HEK293T (cell line): ENCODE results near the gene UNC79.
A peak's percentile ranks its signal among the peaks of the same experiment; 100 is the strongest.

Experiments used
- CTCF ChIA-PET: fragments of 350-600 bp; formaldehyde crosslinking; extraction: SDS; loops from one replicate; lab custom pipeline; 2021; ENCODE audit warnings: antibody characterized with exemption, inconsistent platforms; lab: Yijun Ruan, JAX
- POLR2A ChIA-PET: fragments of 350-600 bp; formaldehyde crosslinking; extraction: SDS; loops from one replicate; lab custom pipeline; 2020; ENCODE audit warnings: antibody characterized with exemption, inconsistent platforms; lab: Yijun Ruan, JAX
- DNase-seq: peaks from one replicate; pipeline ENCODE4 v3.0.0; 2012; ENCODE audit warnings: mixed read lengths; ENCODE audit errors: extremely low spot score
- ARNT ChIP-seq: fragments of 450-650 bp; IDR thresholded peaks from 2 replicates; pipeline ENCODE4 v1.6.1; 2017; ENCODE audit warnings: mild to moderate bottlenecking
- BHLHE40 ChIP-seq: fragments of 450-650 bp; IDR thresholded peaks from 2 replicates; pipeline ENCODE4 v1.6.1; 2016; ENCODE audit warnings: mild to moderate bottlenecking, moderate library complexity, borderline replicate concordance
- CTBP1 ChIP-seq: fragments of 450-650 bp; IDR thresholded peaks from 2 replicates; pipeline ENCODE4 v1.6.1; 2016; ENCODE audit warnings: borderline replicate concordance
- ELF4 ChIP-seq: fragments of 450-650 bp; IDR thresholded peaks from 2 replicates; pipeline ENCODE4 v1.6.1; 2017; ENCODE audit warnings: antibody characterized with exemption
- FOXA1 ChIP-seq: fragments of 450-650 bp; IDR thresholded peaks from 2 replicates; pipeline ENCODE4 v1.6.1; 2016; ENCODE audit warnings: mild to moderate bottlenecking
- FOXK2 ChIP-seq: fragments of 450-650 bp; IDR thresholded peaks from 2 replicates; pipeline ENCODE4 v1.6.1; 2016; ENCODE audit warnings: mild to moderate bottlenecking
- FOXM1 ChIP-seq: fragments of 450-650 bp; IDR thresholded peaks from 2 replicates; pipeline ENCODE4 v1.6.1; 2017; ENCODE audit warnings: mild to moderate bottlenecking, borderline replicate concordance
- HDGF ChIP-seq: fragments of 450-650 bp; IDR thresholded peaks from 2 replicates; pipeline ENCODE4 v1.6.1; 2017; ENCODE audit warnings: antibody characterized with exemption, borderline replicate concordance
- L3MBTL2 ChIP-seq: fragments of 450-650 bp; conservative IDR thresholded peaks from 2 replicates; pipeline ENCODE4 v1.6.1; 2016; ENCODE audit warnings: mild to moderate bottlenecking
- LEF1 ChIP-seq: fragments of 450-650 bp; IDR thresholded peaks from 2 replicates; pipeline ENCODE4 v1.6.1; 2017; ENCODE audit warnings: mild to moderate bottlenecking, borderline replicate concordance
- NFRKB ChIP-seq: fragments of 450-650 bp; IDR thresholded peaks from 2 replicates; pipeline ENCODE4 v1.6.1; 2016; ENCODE audit warnings: mild to moderate bottlenecking, moderate library complexity
- SP1 ChIP-seq: fragments of 450-650 bp; IDR thresholded peaks from 2 replicates; pipeline ENCODE4 v1.6.1; 2017
- SUZ12 ChIP-seq: fragments of 450-650 bp; IDR thresholded peaks from 2 replicates; pipeline ENCODE4 v1.6.1; 2016; ENCODE audit warnings: mild to moderate bottlenecking
- TARDBP ChIP-seq: fragments of 450-650 bp; IDR thresholded peaks from 2 replicates; pipeline ENCODE4 v1.6.1; 2016
- ZNF384 ChIP-seq: fragments of 450-650 bp; IDR thresholded peaks from 2 replicates; pipeline ENCODE4 v1.6.1; 2016
- TF ChIP-seq, protein P1 (sequence below): fragments of 450-650 bp; IDR thresholded peaks from 2 replicates; pipeline ENCODE4 v1.6.1; 2016

UNC79 gene

DNA sequence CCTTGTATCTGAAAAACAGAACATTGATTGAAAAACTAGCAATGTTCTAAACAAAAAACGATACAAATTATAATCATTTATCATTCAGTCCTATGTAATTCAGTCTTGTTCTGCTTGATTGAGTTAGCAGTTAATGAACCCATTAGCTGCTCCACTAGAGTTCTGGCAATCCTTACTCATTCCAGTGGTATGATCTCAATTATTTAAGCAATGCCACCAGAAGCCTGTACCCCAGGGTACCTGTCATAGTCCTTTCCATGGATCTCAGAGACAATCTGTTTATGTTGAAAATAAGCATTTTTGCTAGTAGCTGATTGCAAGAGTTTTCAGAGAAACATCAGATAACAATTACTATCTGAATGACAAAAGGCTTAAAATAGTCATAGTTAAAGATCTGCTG lies 115.9 kb downstream of the UNC79 start:
- ChIA-PET POLR2A (interaction anchor here (1.0 kb wide), 1 partner anchor 339 kb away, joined by 3 read pairs; the partner anchor contains the start of gene UBR7), CTCF (interaction anchor here (0.8 kb wide), 1 partner anchor 433 kb away, joined by 4 read pairs; no protein-coding TSS in a partner anchor)
- DNase-seq, result no peak
- TF ChIP-seq LEF1 (no peak), FOXM1 (no peak), NFRKB (no peak), ZNF384 (no peak), L3MBTL2 (no peak), SP1 (no peak), ELF4 (no peak), TARDBP (no peak), FOXA1 (no peak), HDGF (no peak), CTBP1 (no peak), ARNT (no peak), BHLHE40 (no peak), FOXK2 (no peak), SUZ12 (no peak)
- TF ChIP-seq, protein P1, sequence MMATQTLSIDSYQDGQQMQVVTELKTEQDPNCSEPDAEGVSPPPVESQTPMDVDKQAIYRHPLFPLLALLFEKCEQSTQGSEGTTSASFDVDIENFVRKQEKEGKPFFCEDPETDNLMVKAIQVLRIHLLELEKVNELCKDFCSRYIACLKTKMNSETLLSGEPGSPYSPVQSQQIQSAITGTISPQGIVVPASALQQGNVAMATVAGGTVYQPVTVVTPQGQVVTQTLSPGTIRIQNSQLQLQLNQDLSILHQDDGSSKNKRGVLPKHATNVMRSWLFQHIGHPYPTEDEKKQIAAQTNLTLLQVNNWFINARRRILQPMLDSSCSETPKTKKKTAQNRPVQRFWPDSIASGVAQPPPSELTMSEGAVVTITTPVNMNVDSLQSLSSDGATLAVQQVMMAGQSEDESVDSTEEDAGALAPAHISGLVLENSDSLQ, result no peak

DNA sequence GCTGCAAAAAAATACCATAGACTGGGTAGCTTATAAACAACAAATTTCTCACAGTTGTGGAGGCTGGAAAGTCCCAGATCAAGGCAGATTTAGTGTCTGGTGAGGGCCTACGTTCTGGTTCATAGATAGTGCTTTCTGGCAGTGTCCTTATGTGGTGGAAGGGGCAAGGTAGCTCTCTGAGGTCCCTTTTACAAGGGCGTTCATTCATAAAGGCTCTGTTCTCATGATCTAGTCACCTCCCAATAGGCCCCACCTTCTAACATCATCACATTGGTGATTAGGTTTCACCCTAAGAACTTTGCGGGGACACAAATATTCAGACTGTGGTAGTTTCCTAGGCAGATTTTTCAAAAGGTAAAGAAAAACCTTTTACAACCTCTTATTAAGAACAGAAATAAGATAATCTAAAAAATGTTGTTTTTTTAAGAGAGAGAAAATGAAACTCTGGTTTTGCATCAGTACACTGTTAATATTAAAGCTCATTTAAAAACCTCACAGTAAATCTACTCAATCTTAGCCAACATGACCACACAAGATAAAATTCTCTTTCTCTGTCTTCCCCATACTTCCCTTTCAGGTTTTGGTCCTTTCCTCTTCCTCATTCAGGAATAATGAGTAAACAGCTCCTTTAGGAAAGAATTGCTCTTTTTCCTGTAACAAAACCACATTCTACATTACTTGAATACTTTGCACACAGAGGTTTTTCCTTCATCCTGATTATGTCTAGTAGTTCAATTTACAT lies 117.5 kb downstream of the UNC79 start:
- no peak for DNase-seq
- CTCF ChIA-PET, result no interaction called here
- POLR2A ChIA-PET, result no interaction called here
- TF ChIP-seq ARNT (no peak), FOXK2 (no peak), LEF1 (no peak), FOXA1 (no peak), NFRKB (no peak), SUZ12 (no peak), BHLHE40 (no peak), FOXM1 (no peak), HDGF (no peak), TARDBP (no peak), ZNF384 (no peak), SP1 (no peak), CTBP1 (no peak), L3MBTL2 (no peak), ELF4 (no peak)
- TF ChIP-seq, protein P1, result no peak

DNA sequence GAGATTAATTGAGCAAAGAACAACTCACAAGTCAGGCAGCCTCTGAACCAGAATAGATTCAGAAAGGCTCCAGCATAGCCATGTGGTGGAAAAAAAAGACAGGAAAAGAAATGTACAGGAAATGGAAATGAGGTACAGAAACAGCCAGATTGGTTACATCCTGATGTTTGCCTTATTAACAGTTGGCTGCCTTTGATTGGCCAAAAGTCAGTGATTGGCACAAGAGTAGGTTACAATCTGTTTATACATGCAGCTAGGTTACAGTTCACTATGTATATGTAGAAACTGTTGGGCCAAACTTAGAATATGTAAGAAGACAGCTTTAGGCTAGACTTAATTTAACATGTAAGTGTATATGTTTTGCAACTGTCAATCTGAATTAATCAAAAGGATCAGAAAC lies 118.9 kb downstream of the UNC79 start:
- TF ChIP-seq, protein P1, result peak; percentile 41; the same call in 1 of the 2 replicates
- TF ChIP-seq CTBP1, result no peak
- no peak for TF ChIP-seq FOXA1
- no peak for TF ChIP-seq TARDBP
- no peak for TF ChIP-seq LEF1
- TF ChIP-seq ZNF384, result no peak
- TF ChIP-seq HDGF, result no peak
- ChIA-PET POLR2A (no interaction called here), CTCF (no interaction called here)
- DNase-seq, result no peak

DNA sequence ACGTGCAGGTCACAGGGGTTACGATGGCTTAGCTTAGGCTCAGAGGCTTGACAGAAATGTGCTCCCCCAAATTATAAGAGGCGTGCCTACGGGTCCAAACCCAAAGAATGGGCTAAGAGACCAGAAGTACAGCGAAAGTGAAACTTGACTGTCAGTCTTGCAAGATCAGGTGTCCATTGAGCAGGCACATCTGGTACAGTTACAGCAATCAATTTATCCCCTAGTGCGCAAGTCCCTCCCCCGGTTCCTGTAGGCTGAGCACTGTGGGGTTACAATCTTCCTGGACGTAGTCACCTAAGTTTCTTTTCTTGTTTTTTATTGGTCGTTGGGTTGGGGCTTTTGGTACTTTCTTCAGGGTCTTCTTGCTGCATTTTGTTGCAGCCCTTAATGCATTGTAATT lies 134.2 kb downstream of the UNC79 start:
- no peak for TF ChIP-seq CTBP1
- no peak for TF ChIP-seq HDGF
- TF ChIP-seq NFRKB, result no peak
- no peak for TF ChIP-seq FOXM1
- no peak for TF ChIP-seq FOXA1
- no peak for TF ChIP-seq SP1
- TF ChIP-seq BHLHE40, result no peak
- TF ChIP-seq ZNF384, result no peak
- TF ChIP-seq, protein P1, result no peak
- TF ChIP-seq TARDBP, result no peak
- no peak for TF ChIP-seq LEF1
- no peak for TF ChIP-seq L3MBTL2
- no peak for DNase-seq
- POLR2A ChIA-PET, result no interaction called here
- CTCF ChIA-PET, result no interaction called here

DNA sequence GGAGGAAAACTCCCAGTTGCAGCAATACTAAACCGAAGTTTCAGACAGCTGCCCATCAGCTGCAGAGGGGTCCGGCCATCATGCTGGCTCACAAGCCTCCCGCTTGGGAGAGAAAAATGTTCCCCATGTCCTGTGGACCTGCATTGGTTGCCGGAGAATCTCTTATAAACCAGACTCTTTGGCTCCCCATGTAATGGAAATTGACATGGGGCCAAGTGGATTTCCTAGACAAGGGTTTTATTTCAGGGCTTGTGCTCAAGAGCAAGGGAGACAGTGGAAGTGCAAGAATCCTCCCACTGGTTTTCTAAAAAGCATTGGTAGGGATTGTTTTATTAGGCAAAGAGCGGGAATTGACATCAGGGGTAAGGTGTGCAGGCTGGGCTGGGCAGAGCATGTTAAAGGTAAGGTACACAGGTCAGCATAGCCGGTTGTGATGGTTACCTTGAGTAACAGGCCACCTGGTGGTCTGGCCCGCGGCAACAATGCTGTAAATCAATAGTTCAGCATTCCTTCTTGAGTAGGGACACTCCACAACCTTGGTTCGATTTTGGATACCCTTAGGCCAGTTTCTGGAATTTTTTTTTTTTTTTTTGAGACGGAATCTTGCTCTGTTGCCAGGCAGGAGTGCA lies 135.4 kb downstream of the UNC79 start:
- no peak for TF ChIP-seq TARDBP
- no peak for TF ChIP-seq FOXM1
- no peak for TF ChIP-seq ZNF384
- TF ChIP-seq ARNT, result no peak
- TF ChIP-seq, protein P1, result no peak
- no peak for TF ChIP-seq HDGF
- TF ChIP-seq SUZ12, result no peak
- no peak for TF ChIP-seq SP1
- TF ChIP-seq BHLHE40, result no peak
- no peak for TF ChIP-seq ELF4
- TF ChIP-seq CTBP1, result no peak
- TF ChIP-seq LEF1, result no peak
- POLR2A ChIA-PET, result no interaction called here
- no peak for DNase-seq
- CTCF ChIA-PET, result no interaction called here
